ENCODE measurements around the gene TRIM65.

The TRIM65 gene

GRCh38 chr17:75917141-75917916 lies 20.6 kb upstream of the TRIM65 start:
- no peak overlapping the region for H2BK15ac ChIP-seq (replicated peaks; ENCODE audit: low read depth)
- no peak overlapping the region for H3K4ac ChIP-seq (ENCODE audit: low read depth, low read length)
- H4K8ac ChIP-seq (ENCODE audit: low read depth, low read length) = no peak overlapping the region
- no peaks in the 10 kb centered on the region for H3K79me2 ChIP-seq (ENCODE audit: control insufficient read depth, insufficient read depth, low read length)
- H3K27me3 ChIP-seq (ENCODE audit: insufficient read depth, low read length, poor library complexity) = no peaks in the 10 kb centered on the region
- WGBS (ENCODE audit: extremely low coverage, insufficient coverage, low lambda C conversion rate) = no CpG with 5 or more reads among the region's 23 CpGs
- H3K56ac ChIP-seq (ENCODE audit: low read length) = no peak overlapping the region
- no peak overlapping the region for H2AK5ac ChIP-seq (ENCODE audit: low read length)
- H4K5ac ChIP-seq (ENCODE audit: low read length) = no peak overlapping the region
- H2BK120ac ChIP-seq (ENCODE audit: low read depth, low read length) = no peak overlapping the region
- no peaks in the 10 kb centered on the region for H3K4me1 ChIP-seq (ENCODE audit: control insufficient read depth, low read depth, low read length)
- no peak overlapping the region for H3K4me3 ChIP-seq (ENCODE audit: low read length)
- no peak overlapping the region for H3K4me2 ChIP-seq (ENCODE audit: low read length)
- no peak overlapping the region for H3K18ac ChIP-seq (ENCODE audit: low read length)
- no peak overlapping the region for H3K9ac ChIP-seq (ENCODE audit: low read length)
- H3K27ac ChIP-seq (ENCODE audit: low read depth, low read length) = no peak overlapping the region
- H3K23ac ChIP-seq (ENCODE audit: low read length) = no peak overlapping the region
- no peak overlapping the region for H2BK5ac ChIP-seq (ENCODE audit: low read length)
- no peaks in the 10 kb centered on the region for H3K79me1 ChIP-seq (ENCODE audit: low read length)
- no peaks in the 10 kb centered on the region for H3K36me3 ChIP-seq (ENCODE audit: control insufficient read depth, insufficient read depth, low read length)
- no peak for DNase-seq

- H3K4me2 ChIP-seq (ENCODE audit: low read length) = no peak overlapping the region
- WGBS (ENCODE audit: extremely low coverage, insufficient coverage, low lambda C conversion rate) = no CpG with 5 or more reads among the region's 8 CpGs
- no peaks in the 10 kb centered on the region for H3K79me1 ChIP-seq (ENCODE audit: low read length)
- no peak overlapping the region for H3K56ac ChIP-seq (ENCODE audit: low read length)
- H4K8ac ChIP-seq (ENCODE audit: low read depth, low read length) = no peak overlapping the region
- no peak for DNase-seq
- no peak overlapping the region for H3K23ac ChIP-seq (ENCODE audit: low read length)
- no peak overlapping the region for H2BK15ac ChIP-seq (replicated peaks; ENCODE audit: low read depth)
- no peak overlapping the region for H2AK5ac ChIP-seq (ENCODE audit: low read length)
- no peak overlapping the region for H3K4ac ChIP-seq (ENCODE audit: low read depth, low read length)
- H3K4me3 ChIP-seq (ENCODE audit: low read length) = no peak overlapping the region
- H3K36me3 ChIP-seq (ENCODE audit: control insufficient read depth, insufficient read depth, low read length) = no peaks in the 10 kb centered on the region
- H3K79me2 ChIP-seq (ENCODE audit: control insufficient read depth, insufficient read depth, low read length) = no peaks in the 10 kb centered on the region
- no peak overlapping the region for H2BK120ac ChIP-seq (ENCODE audit: low read depth, low read length)
- H4K5ac ChIP-seq (ENCODE audit: low read length) = no peak overlapping the region
- no peak overlapping the region for H3K27ac ChIP-seq (ENCODE audit: low read depth, low read length)
- no peak overlapping the region for H2BK5ac ChIP-seq (ENCODE audit: low read length)
- no peaks in the 10 kb centered on the region for H3K27me3 ChIP-seq (ENCODE audit: insufficient read depth, low read length, poor library complexity)
- H3K4me1 ChIP-seq (ENCODE audit: control insufficient read depth, low read depth, low read length) = no peaks in the 10 kb centered on the region
- no peak overlapping the region for H3K18ac ChIP-seq (ENCODE audit: low read length)
- H3K9ac ChIP-seq (ENCODE audit: low read length) = no peak overlapping the region
Observed at GRCh38 chr17:75915268-75915667, 18.5 kb upstream of the TRIM65 start.

- Histone ChIP-seq H3K27me3 (ENCODE audit: insufficient read depth, low read length, poor library complexity) (no peaks in the 10 kb centered on the region), H4K5ac (ENCODE audit: low read length) (no peak overlapping the region), H3K4me2 (ENCODE audit: low read length) (no peak overlapping the region), H3K79me2 (ENCODE audit: control insufficient read depth, insufficient read depth, low read length) (no peaks in the 10 kb centered on the region), H3K4me3 (ENCODE audit: low read length) (no peak overlapping the region), H3K23ac (ENCODE audit: low read length) (no peak overlapping the region), H3K18ac (ENCODE audit: low read length) (no peak overlapping the region), H2BK5ac (ENCODE audit: low read length) (no peak overlapping the region), H3K9ac (ENCODE audit: low read length) (no peak overlapping the region), H4K8ac (ENCODE audit: low read depth, low read length) (no peak overlapping the region), H3K4me1 (ENCODE audit: control insufficient read depth, low read depth, low read length) (no peaks in the 10 kb centered on the region), H2BK120ac (ENCODE audit: low read depth, low read length) (no peak overlapping the region), H3K56ac (ENCODE audit: low read length) (no peak overlapping the region), H3K27ac (ENCODE audit: low read depth, low read length) (no peak overlapping the region), H3K4ac (ENCODE audit: low read depth, low read length) (no peak overlapping the region), H3K36me3 (ENCODE audit: control insufficient read depth, insufficient read depth, low read length) (no peaks in the 10 kb centered on the region), H2BK15ac (replicated peaks; ENCODE audit: low read depth) (no peak overlapping the region), H3K79me1 (ENCODE audit: low read length) (no peaks in the 10 kb centered on the region), H2AK5ac (ENCODE audit: low read length) (no peak overlapping the region)
- DNase-seq = no peak
- WGBS (ENCODE audit: extremely low coverage, insufficient coverage, low lambda C conversion rate) = no CpG with 5 or more reads among the region's 34 CpGs
Observed at GRCh38 chr17:75914643-75915267, 18.0 kb upstream of the TRIM65 start.

GRCh38 chr17:75913537-75914210 lies 16.9 kb upstream of the TRIM65 start:
- no peaks in the 10 kb centered on the region for H3K79me1 ChIP-seq (ENCODE audit: low read length)
- H3K4me3 ChIP-seq (ENCODE audit: low read length) = no peak overlapping the region
- H3K18ac ChIP-seq (ENCODE audit: low read length) = no peak overlapping the region
- H4K8ac ChIP-seq (ENCODE audit: low read depth, low read length) = no peak overlapping the region
- no peaks in the 10 kb centered on the region for H3K27me3 ChIP-seq (ENCODE audit: insufficient read depth, low read length, poor library complexity)
- no peak overlapping the region for H2BK15ac ChIP-seq (replicated peaks; ENCODE audit: low read depth)
- no peak overlapping the region for H2BK5ac ChIP-seq (ENCODE audit: low read length)
- no peak overlapping the region for H2AK5ac ChIP-seq (ENCODE audit: low read length)
- H3K23ac ChIP-seq (ENCODE audit: low read length) = no peak overlapping the region
- H4K5ac ChIP-seq (ENCODE audit: low read length) = no peak overlapping the region
- no peaks in the 10 kb centered on the region for H3K36me3 ChIP-seq (ENCODE audit: control insufficient read depth, insufficient read depth, low read length)
- no peak overlapping the region for H3K4me2 ChIP-seq (ENCODE audit: low read length)
- H3K4me1 ChIP-seq (ENCODE audit: control insufficient read depth, low read depth, low read length) = no peaks in the 10 kb centered on the region
- no CpG with 5 or more reads among the region's 32 CpGs for WGBS (ENCODE audit: extremely low coverage, insufficient coverage, low lambda C conversion rate)
- DNase-seq = no peak
- H3K9ac ChIP-seq (ENCODE audit: low read length) = no peak overlapping the region
- no peak overlapping the region for H3K56ac ChIP-seq (ENCODE audit: low read length)
- no peaks in the 10 kb centered on the region for H3K79me2 ChIP-seq (ENCODE audit: control insufficient read depth, insufficient read depth, low read length)
- no peak overlapping the region for H2BK120ac ChIP-seq (ENCODE audit: low read depth, low read length)
- H3K27ac ChIP-seq (ENCODE audit: low read depth, low read length) = no peak overlapping the region
- no peak overlapping the region for H3K4ac ChIP-seq (ENCODE audit: low read depth, low read length)

GRCh38 chr17:75910699-75911098 lies 13.9 kb upstream of the TRIM65 start:
- Histone ChIP-seq H2BK5ac (ENCODE audit: low read length) (no peak overlapping the region), H3K36me3 (ENCODE audit: control insufficient read depth, insufficient read depth, low read length) (no peaks in the 10 kb centered on the region), H3K23ac (ENCODE audit: low read length) (no peak overlapping the region), H3K4me3 (ENCODE audit: low read length) (no peak overlapping the region), H4K5ac (ENCODE audit: low read length) (no peak overlapping the region), H3K4ac (ENCODE audit: low read depth, low read length) (no peak overlapping the region), H4K8ac (ENCODE audit: low read depth, low read length) (no peak overlapping the region), H3K79me2 (ENCODE audit: control insufficient read depth, insufficient read depth, low read length) (no peaks in the 10 kb centered on the region), H2BK120ac (ENCODE audit: low read depth, low read length) (no peak overlapping the region), H2AK5ac (ENCODE audit: low read length) (no peak overlapping the region), H3K9ac (ENCODE audit: low read length) (peak overlapping the region; percentile 13), H3K4me2 (ENCODE audit: low read length) (no peak overlapping the region), H3K56ac (ENCODE audit: low read length) (peak overlapping the region; percentile 52), H3K27me3 (ENCODE audit: insufficient read depth, low read length, poor library complexity) (no peaks in the 10 kb centered on the region), H2BK15ac (replicated peaks; ENCODE audit: low read depth) (no peak overlapping the region), H3K4me1 (ENCODE audit: control insufficient read depth, low read depth, low read length) (no peaks in the 10 kb centered on the region), H3K79me1 (ENCODE audit: low read length) (no peaks in the 10 kb centered on the region), H3K27ac (ENCODE audit: low read depth, low read length) (no peak overlapping the region), H3K18ac (ENCODE audit: low read length) (no peak overlapping the region)
- peak; percentile 69 for DNase-seq
- WGBS (ENCODE audit: extremely low coverage, insufficient coverage, low lambda C conversion rate) = no CpG with 5 or more reads among the region's 6 CpGs
